Measurements from ENCODE around the gene MSMP.

MSMP gene

GRCh38 chr9:35717132-35717870, 36.8 kb downstream of the MSMP start:
- DNase-seq = no peak

- no peak for DNase-seq
Measured at GRCh38 chr9:35716230-35716629, 37.8 kb downstream of the MSMP start.

- DNase-seq = no peak
Measured at GRCh38 chr9:35714579-35715252, 39.4 kb downstream of the MSMP start.

- DNase-seq = no peak
Measured at GRCh38 chr9:35714123-35714522, 40.0 kb downstream of the MSMP start.

GRCh38 chr9:35713578-35713977, 40.5 kb downstream of the MSMP start:
- no peak for DNase-seq

- no peak for DNase-seq
Measured at GRCh38 chr9:35712762-35713400, 41.2 kb downstream of the MSMP start.

- no peak for DNase-seq
Measured at GRCh38 chr9:35711501-35712428, 42.3 kb downstream of the MSMP start.

GRCh38 chr9:35710818-35711500, 43.1 kb downstream of the MSMP start:
- DNase-seq = no peak

- no peak for DNase-seq
Measured at GRCh38 chr9:35708146-35708545, 45.9 kb downstream of the MSMP start.

GRCh38 chr9:35706951-35707350, 47.1 kb downstream of the MSMP start:
- no peak for DNase-seq

- DNase-seq = no peak
Measured at GRCh38 chr9:35705836-35706430, 48.1 kb downstream of the MSMP start.

- DNase-seq = no peak
Measured at GRCh38 chr9:35705372-35705771, 48.7 kb downstream of the MSMP start.

GRCh38 chr9:35703906-35704672, 50.0 kb downstream of the MSMP start:
- DNase-seq = no peak

Measured in CD4-positive, alpha-beta T cell treated with Interleukin-6 for 4 hours (primary cell).